Left hindlimb (tissue), 1 donor: ENCODE measurements around the gene CDH23.

Source experiments
- DNase-seq: peaks from one replicate; pipeline ENCODE4 v3.0.0-alpha.2; 2018

CDH23 gene

DNA sequence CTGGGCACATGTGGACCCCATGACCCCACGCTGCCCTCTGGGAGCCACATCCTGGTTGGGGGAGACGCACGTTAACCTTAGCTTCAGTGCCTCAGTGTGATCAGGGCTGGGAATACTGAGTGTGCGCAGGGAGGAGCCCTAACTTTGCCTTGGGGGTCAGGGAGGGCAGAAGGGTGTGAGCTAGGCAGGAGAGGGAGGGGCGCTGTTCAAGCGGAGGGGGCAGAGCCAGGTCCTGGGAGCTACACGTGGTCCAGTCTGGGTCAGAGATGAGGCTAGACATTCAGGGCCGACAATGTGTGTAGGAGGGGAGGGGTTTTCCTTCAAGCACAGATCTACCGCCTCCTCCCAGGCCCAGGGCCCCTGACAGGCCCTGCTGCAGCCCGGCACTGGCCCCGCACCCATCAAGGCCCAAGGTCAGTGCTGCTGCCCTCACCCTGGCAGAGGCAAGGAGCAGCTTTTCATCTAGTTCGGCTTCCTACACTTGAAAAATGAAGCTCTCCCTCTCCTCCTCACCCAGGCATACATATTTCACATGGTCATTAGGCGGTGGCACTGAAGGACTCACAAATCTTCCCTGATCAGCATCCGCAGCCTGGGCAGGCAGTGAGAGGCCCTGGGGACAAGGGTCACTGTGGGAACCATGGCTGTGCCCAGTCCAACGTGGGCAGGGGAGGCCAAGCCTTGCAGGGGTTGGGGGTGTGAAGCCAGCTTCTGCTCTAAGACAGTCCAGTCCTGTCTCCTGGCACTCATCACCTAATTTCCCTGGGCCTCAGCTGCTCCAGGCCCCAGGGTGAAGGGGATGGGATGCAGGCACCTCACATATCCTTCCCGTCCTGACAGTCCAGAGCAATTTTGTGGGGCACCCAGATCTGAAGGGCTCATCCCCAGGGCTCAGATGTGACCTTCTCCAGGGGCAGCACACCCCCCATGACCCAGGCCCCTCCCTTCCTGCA is 275.6 kb downstream of the CDH23 start:
- no peak for DNase-seq

DNA sequence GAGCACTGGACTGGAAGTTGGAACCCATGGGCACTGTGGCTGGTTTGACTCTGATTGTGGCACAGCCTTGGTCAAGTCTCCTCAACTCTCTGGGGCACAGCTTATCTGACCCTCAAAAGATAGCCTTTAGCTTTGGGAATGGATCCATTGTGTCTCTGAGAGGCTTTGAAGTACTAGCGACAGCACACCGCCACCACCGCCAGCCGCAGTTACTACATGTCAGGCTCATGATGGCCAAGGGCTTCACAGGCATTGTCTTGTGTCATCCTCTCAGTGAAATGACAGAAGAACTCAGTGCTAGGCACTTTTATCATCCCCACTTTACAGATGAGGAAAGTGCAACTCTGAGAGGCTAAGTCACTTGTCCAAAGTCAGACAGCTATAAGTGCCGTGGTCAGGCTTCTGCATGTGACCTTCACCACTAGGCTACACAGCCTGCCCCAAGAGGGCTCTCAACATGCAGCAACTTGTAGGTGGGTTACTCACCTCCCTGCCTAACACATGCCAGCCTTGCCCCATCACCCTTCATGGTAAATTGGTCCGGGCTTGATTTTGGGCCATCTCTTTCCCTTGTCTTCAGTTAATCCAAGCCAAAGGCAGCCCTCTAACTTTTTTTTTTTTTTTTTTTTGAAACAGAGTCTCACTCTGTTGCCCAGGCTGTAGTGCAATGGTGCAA is 278.7 kb downstream of the CDH23 start:
- no peak for DNase-seq

DNA sequence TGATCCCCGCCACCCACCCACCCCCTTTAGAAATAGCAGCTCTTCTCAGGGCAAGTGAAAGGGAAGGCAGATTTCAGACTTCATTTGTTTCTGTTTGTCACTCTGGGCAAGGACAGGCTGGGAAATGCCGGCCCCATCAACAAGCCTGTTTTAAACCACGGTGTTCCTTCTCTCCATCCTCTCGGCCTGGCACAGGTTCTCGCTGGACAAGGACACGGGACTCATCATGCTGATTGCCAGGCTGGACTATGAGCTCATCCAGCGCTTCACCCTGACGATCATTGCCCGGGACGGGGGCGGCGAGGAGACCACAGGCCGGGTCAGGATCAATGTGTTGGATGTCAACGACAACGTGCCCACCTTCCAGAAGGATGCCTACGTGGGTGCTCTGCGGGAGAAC is 280.5 kb downstream of the CDH23 start:
- no peak for DNase-seq

DNA sequence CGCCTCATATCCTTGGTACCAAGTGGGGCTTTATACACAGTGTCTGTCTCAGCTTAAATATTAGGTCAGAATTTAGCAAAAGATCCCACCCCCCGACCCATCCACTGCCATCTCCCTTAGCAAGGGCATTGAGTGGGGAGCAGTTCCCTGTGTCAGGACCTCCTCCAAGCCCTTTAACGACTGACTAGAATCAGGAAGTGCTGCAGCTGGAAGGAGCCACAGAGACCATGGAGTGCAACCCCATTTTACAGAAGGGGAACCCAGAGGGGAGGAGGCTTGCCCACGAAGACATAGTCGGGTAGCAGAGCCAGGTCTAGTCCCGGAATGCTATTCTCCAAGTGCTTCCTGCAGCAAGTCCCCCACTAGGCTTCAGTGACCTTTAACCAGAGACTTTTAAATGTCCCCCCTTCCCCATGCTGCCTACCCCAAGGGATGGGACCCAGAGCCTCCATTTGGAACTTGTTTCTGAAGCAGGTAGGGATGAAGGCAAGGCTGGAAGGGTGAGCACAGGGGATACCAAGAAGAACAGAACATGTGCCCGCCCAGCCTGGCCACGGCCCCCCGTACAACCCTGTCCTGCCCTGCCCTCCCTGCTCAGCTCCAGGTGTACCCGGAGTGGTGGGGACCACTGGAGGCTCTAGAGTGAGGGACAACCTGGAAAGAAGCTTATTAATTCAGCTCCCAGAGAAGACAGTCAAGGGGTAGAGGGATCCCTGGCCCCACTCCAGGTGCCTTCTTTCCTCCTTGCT is 281.5 kb downstream of the CDH23 start:
- no peak for DNase-seq

DNA sequence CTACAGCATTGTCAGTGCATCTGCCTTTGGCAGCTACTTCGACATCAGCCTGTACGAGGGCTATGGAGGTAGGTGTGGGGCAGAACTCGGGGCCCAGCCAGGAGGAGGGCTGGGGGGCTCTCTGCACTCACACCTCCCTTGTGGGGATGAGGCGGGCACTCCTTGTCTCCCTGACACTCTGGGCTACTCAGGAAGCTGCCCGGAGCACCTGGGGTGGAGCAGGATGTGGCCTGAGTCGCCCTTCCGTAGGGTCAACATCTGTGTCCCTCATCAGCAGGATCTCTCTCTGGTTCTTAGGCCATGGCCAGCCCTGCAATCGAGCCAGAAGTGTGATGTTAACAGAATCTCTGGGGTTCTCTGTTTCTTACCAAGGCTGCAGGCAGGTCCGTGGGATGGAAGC is 282.7 kb downstream of the CDH23 start:
- DNase-seq, result no peak

DNA sequence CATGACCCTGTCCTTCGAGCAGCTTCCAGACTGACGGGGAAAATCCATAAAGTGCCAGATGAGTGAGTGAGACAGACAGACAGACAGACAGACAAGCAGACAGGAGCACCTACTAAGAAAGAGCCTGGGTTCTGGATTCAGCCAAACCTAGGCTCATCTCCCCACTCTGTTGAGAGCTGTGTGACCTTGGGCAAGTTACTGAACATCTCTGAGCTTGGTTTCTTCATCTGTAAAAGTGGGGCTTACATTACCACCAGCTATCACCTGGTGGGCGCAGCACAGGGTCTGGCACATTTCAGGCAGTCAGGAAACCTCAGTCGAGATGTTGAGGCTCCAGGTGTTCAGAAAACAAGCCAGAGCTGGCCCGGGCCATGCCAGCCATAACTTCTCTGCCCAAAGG is 285.3 kb downstream of the CDH23 start:
- no peak for DNase-seq

DNA sequence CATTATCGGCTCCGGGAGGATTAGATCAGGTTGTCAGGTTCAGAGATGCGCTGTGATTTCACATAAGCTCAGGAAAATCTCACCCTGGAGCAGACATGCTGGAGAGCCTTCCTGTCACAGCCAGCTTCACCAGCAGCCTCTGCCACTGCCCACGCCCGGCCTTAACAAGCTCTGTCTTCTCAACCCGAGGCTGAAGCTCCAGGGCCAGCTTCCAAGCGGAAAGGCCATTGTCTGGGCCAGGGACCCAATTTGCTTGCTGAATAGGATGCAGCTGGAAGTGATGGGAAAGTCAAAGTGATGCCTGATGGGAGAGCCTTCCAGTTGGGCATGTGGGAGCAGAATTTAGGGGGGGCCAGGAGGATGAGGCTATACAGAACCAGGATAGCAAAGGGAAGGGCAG is 286.6 kb downstream of the CDH23 start:
- no peak for DNase-seq

DNA sequence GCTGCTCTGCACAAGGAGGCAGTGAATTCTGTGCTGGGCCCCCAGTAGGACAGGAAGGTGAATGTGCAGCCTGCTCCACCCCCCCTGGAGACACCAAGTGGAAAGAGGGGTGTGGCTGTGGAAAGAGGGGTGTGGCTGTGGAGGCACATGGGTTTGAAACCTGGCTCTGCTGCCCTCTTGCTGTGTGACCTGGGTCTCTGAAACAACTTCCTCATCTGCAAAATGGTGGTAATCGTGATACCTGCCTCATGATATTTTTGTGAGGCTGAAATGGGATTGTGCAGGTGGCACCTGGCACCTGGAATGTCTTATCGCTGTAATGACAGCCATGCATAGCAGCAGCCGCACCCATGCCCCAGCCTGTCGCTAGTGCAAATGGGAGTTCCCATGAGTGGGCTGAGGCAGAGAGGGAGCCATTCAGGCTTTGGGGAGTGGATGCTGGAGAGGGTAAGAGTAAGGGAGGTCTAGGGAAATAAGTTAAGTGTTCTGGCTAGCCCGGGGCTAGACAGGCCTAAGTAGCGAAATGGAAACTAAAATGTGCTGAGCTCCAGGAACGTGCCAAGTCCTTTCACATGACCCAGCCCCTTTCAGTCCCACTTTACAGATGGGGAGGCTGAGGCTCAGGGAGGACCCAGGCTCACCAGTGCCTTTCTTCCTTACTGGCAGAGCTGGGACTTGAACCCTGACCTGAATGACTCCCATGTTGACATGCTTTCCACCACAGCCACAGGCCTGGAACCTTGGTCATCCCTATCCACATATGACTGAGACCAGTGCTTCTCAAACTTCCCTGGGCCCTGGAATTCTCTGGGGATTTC is 287.8 kb downstream of the CDH23 start:
- DNase-seq, result no peak

DNA sequence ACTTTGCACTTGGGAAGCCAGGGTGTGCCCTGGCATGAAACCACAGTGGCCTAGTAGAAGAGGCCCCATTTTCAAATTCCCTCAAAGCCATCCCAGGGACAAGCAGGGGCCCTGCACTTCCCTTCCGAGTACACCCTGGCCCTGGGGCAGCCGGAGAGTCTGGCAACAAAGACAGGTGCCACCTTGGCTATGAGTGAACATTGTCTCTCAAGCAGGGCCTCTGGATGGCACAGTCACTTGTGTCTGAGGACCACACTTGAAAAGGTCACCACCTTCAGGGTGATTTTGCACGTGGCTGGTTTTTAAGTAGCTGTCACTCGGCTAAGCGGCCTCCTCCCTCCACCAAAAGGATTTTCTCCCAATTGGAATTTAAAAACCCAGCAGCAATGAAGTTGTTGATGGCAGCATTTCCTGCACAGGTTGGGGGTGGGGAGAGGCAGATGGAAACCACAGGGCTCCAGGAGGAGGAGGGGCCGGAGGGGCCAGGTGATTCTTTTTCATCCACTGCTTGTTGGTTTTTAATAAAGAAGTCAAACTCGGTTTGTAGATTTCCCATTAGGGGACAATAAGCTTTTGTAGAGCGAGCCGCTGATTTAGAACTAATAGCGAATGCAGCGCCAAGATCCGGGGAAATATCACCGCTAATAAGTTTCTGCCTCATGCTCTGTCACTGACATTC is 289.0 kb downstream of the CDH23 start:
- no peak for DNase-seq

DNA sequence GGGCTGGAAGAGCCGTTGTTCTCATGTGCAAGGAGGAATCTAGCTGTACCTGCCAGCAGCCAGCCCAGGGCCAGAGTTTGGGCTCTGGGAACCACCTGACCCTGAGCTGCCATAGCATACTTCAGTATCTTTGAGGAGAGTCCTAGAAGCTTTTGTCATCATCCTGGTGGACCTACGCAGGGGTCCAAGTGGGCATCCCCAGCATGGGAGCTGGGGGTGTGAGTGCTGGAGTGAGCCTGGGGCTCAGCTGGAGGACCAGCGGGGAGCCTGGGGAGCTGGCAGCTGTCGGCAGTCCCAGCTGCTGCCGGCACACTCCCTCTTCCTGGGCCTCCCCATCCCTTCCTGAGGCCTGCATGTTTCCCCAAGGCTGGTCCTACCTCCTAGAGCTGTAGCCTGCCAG is 290.4 kb downstream of the CDH23 start:
- DNase-seq, result no peak

DNA sequence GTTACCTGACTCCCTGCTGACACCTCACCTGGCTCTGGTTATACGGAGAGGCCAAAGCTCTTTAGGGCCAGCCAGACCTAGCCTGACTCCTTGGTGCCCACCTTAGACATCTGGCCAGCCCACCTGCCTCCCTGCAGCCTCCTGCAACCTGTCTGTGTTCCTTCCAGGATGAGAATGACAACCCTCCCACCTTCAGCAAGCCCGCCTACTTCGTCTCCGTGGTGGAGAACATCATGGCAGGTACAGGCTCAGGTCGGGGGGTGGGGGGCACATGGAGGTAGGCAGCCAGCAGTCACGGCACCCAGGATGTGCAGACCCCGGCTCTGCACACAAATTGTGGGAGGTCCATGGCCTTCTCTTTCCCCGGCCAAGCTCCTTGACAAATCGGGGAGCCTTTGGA is 290.8 kb downstream of the CDH23 start:
- no peak for DNase-seq

DNA sequence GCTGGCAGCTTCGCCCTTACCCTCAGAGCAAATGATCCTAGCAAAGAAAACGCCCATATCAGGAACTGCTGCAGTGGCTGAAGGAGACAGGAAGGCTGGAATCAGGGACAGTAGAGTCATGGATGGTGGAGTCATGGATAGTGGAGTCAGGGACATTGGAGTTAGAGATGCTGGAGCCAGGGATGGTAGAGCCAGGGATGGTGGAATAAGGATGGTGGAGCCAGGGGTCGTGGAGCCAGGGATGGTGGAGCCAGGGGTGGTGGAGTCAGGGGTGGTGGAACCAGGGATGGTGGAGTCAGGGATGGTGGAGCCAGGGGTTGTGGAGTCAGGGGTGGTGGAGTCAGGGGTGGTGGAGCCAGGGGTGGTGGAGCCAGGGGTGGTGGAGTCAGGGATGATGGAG is 291.5 kb downstream of the CDH23 start:
- DNase-seq, result no peak

DNA sequence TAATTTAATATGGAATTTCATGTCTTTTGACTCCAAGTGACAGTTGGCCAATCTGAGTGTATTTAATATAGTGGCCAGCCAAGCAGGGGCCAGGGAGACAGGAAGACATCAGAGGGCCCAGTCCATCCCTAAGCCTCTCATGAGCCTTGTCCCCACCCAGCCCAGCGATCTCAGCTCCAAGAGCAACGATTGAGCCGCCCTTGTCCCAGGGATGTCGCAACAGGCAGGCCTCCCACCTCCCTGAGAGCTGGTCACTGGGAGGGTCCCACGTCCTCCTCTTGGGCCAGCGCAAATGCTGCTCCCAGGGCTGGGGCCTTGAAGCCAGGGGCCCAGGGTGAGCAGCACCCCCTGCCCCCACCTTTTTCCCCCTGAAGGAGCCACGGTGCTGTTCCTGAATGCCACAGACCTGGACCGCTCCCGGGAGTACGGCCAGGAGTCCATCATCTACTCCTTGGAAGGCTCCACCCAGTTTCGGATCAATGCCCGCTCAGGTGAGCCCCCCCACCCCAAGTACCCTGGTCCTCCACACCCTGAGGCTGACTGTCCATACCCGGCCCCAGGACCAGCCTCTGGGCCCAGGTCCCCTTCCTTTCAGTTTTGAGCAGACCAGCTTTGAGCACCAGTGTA is 293.5 kb downstream of the CDH23 start:
- no peak for DNase-seq

DNA sequence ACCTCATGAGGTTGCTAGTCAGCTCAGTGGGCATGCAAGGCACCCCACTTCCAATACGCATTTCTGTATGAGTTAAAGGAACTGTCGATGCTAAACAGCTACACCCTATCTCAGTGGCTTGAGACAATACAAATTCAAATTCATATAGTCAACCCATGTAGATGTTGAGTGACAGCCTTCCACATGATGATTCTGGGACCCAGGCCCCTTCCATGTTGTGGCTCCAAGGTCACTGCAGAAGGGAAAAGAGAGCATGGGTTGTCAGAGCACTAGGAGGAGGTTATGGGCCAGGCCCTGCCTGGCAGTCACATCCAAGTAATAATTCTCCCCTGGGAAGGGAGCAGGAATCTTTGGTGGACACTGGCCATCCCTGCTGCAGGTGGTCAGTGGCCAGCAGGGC is 294.7 kb downstream of the CDH23 start:
- DNase-seq, result no peak

DNA sequence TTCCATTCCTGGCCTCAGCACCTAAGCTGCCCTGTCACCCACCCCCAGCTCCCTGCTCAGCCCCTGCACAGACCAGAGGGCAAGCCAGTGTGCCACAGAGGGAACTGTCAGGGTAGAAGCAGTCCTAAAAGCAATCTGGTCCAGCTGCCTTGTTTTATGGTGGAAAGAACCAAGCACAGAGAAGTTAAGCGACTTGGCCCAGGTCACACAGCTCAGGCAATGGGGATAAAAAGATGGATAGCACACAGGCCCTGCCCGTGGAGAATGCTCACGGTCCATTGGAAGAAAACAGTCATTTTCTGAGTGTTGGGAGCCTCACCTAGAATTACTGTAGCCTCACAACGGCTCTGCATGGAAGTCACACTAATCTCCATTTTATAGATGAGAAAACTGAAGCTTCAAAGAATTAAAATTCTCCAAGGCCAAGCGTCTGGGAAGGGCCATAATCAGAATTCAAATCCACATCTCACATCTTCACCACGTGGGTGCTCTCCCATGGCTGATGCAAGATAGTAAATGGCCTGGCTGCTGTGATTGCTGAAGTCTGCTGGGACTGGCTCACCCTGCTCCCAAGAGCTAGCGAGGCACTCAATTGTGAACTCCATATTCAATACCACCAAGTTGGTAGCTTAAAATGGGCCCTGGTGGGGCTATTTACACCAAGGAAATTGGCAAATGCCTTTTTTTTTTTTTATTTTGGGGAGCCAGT is 296.0 kb downstream of the CDH23 start:
- no peak for DNase-seq

DNA sequence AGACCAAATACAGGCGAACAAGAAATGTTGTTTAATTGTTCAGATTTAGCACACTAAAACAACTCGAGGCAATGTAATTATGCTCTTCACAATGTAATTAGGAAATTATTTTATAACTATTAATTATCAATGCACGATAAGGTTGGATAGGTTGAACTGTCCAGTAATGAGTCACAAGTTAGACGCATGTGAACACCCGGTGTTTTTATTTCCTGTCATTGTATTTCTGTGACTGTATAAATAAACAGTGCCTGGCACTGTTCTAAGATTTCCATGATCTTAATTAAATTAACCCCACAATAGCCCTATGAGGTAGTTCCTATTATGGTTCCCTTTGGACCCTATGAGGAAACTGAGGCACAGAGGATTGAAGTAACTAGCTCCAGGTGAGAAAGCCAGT is 296.7 kb downstream of the CDH23 start:
- no peak for DNase-seq

DNA sequence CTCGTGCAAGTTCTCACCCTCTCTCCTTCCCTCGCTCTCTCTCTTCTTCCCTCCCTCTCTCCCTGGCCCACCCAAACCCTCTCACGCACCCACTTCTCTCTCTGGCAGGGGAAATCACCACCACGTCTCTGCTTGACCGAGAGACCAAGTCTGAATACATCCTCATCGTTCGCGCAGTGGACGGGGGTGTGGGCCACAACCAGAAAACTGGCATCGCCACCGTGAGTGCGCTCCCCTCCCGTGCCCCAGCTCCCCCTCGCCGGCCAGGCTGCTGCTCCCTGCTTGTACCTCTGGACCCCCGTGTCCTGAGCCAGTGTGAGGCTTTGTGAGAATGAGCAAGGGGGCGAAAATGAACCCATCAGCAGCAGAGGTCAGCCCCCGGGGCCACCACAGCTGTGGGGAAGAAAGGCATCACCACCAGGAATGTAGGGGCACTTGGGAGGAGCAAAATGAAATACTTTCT is 297.4 kb downstream of the CDH23 start:
- no peak for DNase-seq

DNA sequence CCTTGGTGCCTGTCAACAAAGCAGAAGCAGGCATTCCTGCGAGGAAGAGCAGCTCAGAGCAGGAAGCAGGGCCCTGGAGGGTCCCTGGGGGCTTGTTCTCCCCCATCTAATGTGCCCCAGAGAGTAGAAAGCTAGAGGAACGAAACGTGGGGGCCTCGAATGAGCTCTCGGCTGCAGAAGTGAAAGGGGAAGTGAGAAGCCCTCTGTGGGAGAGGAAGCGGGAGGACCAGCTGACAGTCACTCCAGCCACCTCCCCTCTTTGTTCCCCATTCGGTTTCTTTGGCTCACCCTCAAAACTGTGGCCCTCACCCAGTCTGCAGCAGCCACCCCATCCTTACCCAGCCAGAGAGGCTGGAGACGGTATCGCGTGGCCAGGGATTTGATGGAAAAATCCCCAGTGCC is 297.8 kb downstream of the CDH23 start:
- no peak for DNase-seq

DNA sequence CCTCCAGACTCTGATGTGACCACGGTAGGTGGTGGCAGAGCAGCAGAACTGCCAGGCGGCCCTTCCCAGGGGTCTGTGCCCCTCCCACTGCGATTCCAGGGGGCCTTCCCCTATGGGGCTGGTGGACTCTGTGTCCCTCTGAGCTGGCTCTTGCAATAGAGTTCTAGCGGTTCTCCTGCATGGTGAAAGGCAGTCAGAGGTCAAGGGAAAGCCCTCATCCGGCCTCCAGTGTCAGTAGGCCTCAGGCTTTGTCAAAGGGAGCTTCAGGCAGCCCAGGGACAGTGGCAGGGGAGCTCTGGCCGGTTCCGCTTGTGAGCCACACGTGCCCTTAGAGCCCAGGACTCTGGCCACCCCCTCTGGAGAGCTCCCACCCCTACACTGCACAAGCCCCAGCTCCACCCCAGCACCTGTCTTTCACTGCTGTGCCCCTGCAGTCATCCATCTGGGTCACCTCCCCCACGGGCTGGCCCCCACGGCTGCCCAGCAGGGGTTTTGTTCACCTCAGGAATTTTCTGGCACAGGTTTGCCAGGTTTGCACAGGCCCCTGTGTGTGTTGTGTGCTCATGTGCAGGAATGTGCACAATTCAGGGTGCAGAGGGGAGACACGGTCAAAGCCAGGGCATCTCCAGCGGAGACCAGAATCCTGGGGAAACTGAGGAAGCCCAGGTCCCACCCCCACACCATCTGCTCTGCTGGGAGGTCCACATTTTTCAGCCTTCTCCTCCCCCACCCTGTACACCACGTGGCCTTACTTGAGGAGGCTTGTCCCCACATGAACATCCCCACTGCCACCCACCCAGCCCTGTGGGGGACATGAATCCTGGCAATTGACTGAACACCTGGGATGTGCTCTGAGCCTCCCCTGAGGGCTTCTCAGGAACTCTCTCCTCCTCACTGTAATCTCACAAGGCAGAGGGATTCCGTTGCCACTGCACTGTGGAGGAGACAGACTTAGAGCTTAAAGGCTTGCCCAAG is 299.1 kb downstream of the CDH23 start:
- no peak for DNase-seq
